Measurements from ENCODE around the gene CIBAR2.
A peak's percentile ranks its signal among the peaks of the same experiment; 100 is the strongest.
"Not testable (repeated sequence)": the region's sequence is repeated elsewhere in the genome, so short reads cannot be mapped to it uniquely, and the experiment has no call there.

The CIBAR2 gene

GRCh38 chr16:85062323-85062722 is 49.9 kb downstream of the CIBAR2 start:
- Mint-ChIP-seq H3K27me3 (no peaks in the 10 kb centered on the region), H3K27ac (no peak overlapping the region), H3K4me1 (ENCODE audit: low read depth) (peaks cover 19% of the 10 kb centered on the region), H3K9me3 (no peaks in the 10 kb centered on the region), H3K36me3 (ENCODE audit: low read depth) (no peaks in the 10 kb centered on the region), H3K4me3 (no peak overlapping the region)

DNA sequence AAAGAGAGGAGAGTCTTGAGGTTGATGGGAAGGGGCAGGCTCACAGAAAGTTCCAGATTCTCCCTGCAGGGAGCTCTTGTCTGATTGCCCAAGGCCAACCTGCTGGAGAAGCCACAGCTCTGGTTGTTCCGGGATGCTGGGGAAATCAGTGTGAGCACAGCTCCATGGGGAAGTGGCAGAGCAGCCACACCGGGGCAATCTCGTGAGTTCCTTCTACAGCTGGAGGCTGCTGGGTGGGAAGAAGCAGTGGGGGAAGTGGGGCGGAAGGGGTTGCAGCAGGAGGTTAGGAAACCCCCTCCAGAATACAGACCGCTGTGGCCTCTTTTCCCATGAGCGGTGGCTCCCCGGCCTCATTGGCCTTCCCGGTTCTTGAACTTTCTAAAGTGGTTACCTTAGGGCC is 50.7 kb downstream of the CIBAR2 start:
- no peaks in the 10 kb centered on the region for H3K36me3 Mint-ChIP-seq (ENCODE audit: low read depth)
- no peaks in the 10 kb centered on the region for H3K27me3 Mint-ChIP-seq
- no peaks in the 10 kb centered on the region for H3K9me3 Mint-ChIP-seq
- peaks cover 26% of the 10 kb centered on the region for H3K4me1 Mint-ChIP-seq (ENCODE audit: low read depth)
- H3K27ac Mint-ChIP-seq = no peak overlapping the region
- H3K4me3 Mint-ChIP-seq = no peak overlapping the region

GRCh38 chr16:85058909-85059308 is 53.4 kb downstream of the CIBAR2 start:
- no peak overlapping the region for H3K4me3 Mint-ChIP-seq
- H3K27me3 Mint-ChIP-seq = no peaks in the 10 kb centered on the region
- no peaks in the 10 kb centered on the region for H3K9me3 Mint-ChIP-seq
- H3K4me1 Mint-ChIP-seq (ENCODE audit: low read depth) = peaks cover 51% of the 10 kb centered on the region
- H3K36me3 Mint-ChIP-seq (ENCODE audit: low read depth) = no peaks in the 10 kb centered on the region
- H3K27ac Mint-ChIP-seq = no peak overlapping the region

DNA sequence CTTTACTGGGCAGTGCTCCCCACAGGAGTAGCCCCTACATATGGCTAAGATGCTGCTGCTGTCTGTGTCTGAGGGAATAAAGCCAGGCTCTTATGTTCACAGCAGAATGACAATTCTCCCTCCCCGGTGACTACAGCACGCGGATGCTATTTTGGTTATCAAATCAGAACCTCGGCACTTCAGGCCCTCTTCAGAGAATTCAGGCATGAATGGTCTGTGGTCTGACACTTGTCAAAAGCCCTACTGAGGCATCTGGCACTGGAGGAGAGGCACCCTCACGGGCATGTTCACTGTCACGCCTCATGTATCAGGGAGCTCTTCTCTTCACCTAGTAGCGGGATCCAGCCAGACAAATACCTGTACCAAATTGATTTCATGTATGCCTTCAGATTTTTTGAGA is 54.3 kb downstream of the CIBAR2 start:
- no peak overlapping the region for H3K27ac Mint-ChIP-seq
- no peaks in the 10 kb centered on the region for H3K36me3 Mint-ChIP-seq (ENCODE audit: low read depth)
- peaks cover 51% of the 10 kb centered on the region for H3K4me1 Mint-ChIP-seq (ENCODE audit: low read depth)
- H3K27me3 Mint-ChIP-seq = no peaks in the 10 kb centered on the region
- H3K4me3 Mint-ChIP-seq = no peak overlapping the region
- no peaks in the 10 kb centered on the region for H3K9me3 Mint-ChIP-seq

DNA sequence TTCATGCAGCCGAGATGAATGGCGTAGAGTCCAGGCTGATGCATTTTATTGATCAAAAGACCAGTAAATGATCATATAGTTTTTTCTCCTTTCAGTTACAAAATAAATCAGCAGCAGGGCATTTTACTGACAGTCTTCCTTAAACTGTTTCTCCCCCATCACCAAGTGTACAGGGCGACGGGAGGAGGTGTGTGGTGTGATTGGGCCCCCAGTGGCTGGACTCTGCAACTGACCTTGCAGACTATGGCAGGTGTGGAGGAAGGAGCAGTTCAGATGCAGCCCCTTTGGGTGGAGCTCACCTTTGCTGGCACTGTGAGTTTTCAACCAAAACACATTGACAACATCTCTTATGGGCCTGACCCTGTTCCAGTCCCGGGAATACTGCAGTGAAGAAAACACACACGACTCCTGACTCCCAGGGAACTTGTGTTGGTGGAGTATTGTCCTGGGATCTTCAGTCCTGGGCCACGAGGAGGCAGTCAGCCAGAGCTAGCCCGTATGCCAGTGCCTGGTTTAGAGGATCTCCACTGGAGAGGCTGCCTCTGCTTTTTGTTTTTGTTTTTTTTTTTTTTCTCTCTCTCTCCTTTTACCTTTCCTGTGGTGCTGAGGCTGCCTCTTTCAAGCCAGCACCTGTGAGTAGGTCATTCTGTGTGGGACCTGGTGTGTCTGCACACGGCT is 54.9 kb downstream of the CIBAR2 start:
- Mint-ChIP-seq H3K4me1 (ENCODE audit: low read depth) (peaks cover 51% of the 10 kb centered on the region), H3K27ac (no peak overlapping the region), H3K9me3 (no peaks in the 10 kb centered on the region), H3K36me3 (ENCODE audit: low read depth) (no peaks in the 10 kb centered on the region), H3K27me3 (no peaks in the 10 kb centered on the region), H3K4me3 (no peak overlapping the region)

DNA sequence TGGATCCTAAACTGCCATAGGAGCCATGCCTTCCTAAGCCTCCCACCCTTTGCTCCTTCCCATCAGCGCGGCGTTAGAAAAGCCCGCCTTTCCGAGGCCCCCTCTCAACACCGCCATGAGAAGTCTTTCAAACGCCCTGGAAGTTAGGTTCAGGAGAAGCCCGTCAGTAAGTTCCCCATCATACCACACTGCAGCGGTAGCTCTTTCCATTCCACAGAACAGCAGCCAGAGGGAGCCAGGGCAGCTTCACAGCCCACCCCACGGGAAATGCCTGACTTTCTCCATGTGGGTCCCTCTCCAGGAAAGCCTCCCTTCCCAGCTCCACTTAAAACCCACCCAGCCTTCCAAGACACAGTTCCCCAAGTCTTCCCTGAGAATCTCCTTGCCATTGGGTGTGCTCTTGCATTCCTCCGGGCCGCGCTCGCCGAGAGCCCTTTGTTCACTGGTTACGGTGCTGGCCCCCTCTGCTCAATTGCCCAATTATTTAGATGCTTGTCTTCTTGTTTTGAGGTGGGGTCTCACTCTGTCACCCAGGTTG is 56.0 kb downstream of the CIBAR2 start:
- Mint-ChIP-seq H3K27ac (peak overlapping the region; percentile 96), H3K9me3 (no peaks in the 10 kb centered on the region), H3K4me3 (peak overlapping the region; percentile 74), H3K27me3 (no peaks in the 10 kb centered on the region), H3K36me3 (ENCODE audit: low read depth) (no peaks in the 10 kb centered on the region), H3K4me1 (ENCODE audit: low read depth) (peaks cover 45% of the 10 kb centered on the region)

DNA sequence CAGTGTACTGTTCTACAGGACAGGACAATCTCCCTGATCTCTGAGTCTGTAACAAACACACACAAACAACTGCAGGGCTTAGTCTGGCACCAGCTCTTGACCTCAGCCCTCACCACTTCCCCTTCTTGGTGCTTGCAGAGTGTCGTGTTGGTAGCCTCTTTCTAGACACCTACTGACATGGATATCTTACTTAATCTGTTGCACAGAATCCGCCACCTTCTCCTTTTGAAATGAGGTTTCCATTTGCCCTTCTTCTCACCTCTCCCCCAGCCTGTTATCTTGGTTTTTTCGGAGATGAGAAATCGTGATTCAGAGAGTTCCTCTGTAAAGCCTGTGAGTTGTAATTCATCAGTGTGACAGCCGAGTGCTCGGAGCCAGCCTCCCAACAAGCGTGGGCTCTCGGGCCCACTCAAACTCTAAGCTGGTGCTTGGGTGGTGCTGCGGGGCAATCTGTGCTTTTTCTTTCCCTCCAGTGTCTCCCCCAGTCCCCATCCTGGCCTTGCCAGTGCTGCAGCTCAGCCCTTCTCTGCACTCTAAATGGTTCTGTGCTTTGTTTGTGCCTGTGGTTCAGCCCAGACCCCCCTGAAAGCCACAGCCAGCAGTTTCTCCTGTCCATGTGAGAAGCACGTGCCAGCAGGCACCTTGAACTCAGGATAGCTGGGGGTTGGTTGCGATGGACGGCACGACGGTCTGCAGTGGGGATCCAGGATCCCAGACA is 56.6 kb downstream of the CIBAR2 start:
- Mint-ChIP-seq H3K4me3 (peak overlapping the region; percentile 74), H3K36me3 (ENCODE audit: low read depth) (no peaks in the 10 kb centered on the region), H3K27me3 (no peaks in the 10 kb centered on the region), H3K27ac (peak overlapping the region; percentile 96), H3K4me1 (ENCODE audit: low read depth) (peaks cover 46% of the 10 kb centered on the region), H3K9me3 (no peaks in the 10 kb centered on the region)

GRCh38 chr16:85054948-85055492 is 57.3 kb downstream of the CIBAR2 start:
- Mint-ChIP-seq H3K36me3 (ENCODE audit: low read depth) (no peaks in the 10 kb centered on the region), H3K27ac (peak overlapping the region; percentile 96), H3K27me3 (no peaks in the 10 kb centered on the region), H3K9me3 (no peaks in the 10 kb centered on the region), H3K4me3 (peak overlapping the region; percentile 74), H3K4me1 (ENCODE audit: low read depth) (peaks cover 49% of the 10 kb centered on the region)

DNA sequence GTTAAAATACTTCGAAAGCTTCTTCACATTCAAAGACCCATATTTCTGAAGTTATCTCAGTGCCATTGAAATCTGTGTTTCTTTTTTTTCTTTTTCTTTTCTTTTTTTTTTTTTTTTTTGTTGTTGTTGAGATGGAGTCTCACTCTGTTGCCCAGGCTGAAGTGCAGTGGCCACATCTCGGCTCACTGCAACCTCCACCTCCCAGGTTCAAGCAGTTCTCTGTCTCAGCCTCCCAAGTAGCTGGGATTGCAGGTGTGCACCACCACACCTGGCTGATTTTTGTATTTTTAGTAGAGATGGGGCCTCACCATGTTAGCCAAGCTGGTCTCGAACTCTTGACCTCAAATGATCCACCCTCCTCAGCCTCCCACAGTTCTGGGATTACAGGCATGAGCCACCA is 58.0 kb downstream of the CIBAR2 start:
- H3K27me3 Mint-ChIP-seq; H3K27ac Mint-ChIP-seq; H3K36me3 Mint-ChIP-seq (ENCODE audit: low read depth); H3K4me3 Mint-ChIP-seq; H3K9me3 Mint-ChIP-seq: not testable (repeated sequence)
- peaks cover 49% of the 10 kb centered on the region for H3K4me1 Mint-ChIP-seq (ENCODE audit: low read depth)

GRCh38 chr16:85052536-85052935 is 59.7 kb downstream of the CIBAR2 start:
- Mint-ChIP-seq H3K27ac (no peak overlapping the region), H3K4me3 (no peak overlapping the region), H3K9me3 (no peaks in the 10 kb centered on the region), H3K27me3 (no peaks in the 10 kb centered on the region), H3K4me1 (ENCODE audit: low read depth) (peaks cover 49% of the 10 kb centered on the region), H3K36me3 (ENCODE audit: low read depth) (no peaks in the 10 kb centered on the region)

- Mint-ChIP-seq H3K27me3 (no peaks in the 10 kb centered on the region), H3K4me1 (ENCODE audit: low read depth) (peaks cover 48% of the 10 kb centered on the region), H3K27ac (no peak overlapping the region), H3K4me3 (no peak overlapping the region), H3K36me3 (ENCODE audit: low read depth) (no peaks in the 10 kb centered on the region), H3K9me3 (no peaks in the 10 kb centered on the region)
Measured at GRCh38 chr16:85051683-85052082, 60.6 kb downstream of the CIBAR2 start.

DNA sequence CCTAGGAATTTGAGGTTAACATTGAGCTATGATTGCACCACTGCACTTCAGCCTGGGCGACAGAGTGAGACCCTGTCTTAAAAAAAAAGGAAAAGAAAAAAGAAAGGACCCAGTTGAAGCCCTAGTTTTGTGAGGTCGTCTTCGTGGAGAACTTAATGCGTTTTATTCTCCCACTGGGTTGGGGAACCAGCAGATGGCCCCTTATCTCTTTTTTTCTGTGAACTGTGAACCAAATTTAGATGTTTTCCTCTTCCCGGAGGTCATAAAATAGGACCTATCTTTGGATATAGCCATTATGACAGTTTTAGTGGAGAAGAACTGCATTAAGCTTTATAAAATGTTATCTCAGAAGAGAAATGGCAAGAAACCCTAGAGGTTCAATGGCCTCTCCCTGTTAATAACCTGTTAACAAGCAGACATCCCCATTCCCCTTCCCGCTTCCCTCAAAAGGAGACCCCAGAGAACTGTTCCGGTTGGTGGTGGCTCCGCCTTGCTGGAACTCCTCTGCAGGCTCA is 61.1 kb downstream of the CIBAR2 start:
- H3K27me3 Mint-ChIP-seq = no peaks in the 10 kb centered on the region
- H3K36me3 Mint-ChIP-seq (ENCODE audit: low read depth) = no peaks in the 10 kb centered on the region
- peaks cover 44% of the 10 kb centered on the region for H3K4me1 Mint-ChIP-seq (ENCODE audit: low read depth)
- no peak overlapping the region for H3K27ac Mint-ChIP-seq
- H3K9me3 Mint-ChIP-seq = no peaks in the 10 kb centered on the region
- H3K4me3 Mint-ChIP-seq = no peak overlapping the region

DNA sequence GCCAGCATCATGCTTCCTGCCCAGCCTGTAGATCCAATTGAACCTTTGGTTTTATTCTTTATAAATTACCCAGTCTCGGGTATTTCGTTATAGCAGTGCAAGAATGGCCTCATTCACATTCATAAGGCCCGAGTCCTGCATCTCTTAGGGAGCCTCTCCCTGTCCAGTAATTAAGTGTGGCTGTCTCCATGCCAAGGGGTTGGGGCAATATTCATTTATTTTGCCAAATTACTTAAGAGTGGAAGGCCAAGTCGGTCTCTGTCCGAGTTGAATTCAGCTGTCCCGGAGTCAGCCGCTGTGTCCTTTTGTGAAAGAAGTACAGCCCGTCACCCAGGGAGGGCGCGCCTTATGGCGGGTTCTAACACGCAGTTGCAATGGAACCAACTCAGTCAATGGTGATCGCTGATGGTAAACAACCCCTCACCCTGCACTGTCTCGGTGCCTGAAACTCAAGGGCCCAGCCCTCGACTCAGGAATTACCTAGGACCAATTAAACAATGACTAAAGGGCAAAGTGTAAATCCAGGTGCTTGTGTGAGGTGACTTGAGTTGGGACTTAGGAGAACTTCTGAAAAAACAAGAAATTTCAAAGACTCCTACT is 62.5 kb downstream of the CIBAR2 start:
- Mint-ChIP-seq H3K36me3 (ENCODE audit: low read depth) (no peaks in the 10 kb centered on the region), H3K4me1 (ENCODE audit: low read depth) (peaks cover 31% of the 10 kb centered on the region), H3K9me3 (no peaks in the 10 kb centered on the region), H3K27me3 (no peaks in the 10 kb centered on the region), H3K27ac (no peak overlapping the region), H3K4me3 (no peak overlapping the region)

DNA sequence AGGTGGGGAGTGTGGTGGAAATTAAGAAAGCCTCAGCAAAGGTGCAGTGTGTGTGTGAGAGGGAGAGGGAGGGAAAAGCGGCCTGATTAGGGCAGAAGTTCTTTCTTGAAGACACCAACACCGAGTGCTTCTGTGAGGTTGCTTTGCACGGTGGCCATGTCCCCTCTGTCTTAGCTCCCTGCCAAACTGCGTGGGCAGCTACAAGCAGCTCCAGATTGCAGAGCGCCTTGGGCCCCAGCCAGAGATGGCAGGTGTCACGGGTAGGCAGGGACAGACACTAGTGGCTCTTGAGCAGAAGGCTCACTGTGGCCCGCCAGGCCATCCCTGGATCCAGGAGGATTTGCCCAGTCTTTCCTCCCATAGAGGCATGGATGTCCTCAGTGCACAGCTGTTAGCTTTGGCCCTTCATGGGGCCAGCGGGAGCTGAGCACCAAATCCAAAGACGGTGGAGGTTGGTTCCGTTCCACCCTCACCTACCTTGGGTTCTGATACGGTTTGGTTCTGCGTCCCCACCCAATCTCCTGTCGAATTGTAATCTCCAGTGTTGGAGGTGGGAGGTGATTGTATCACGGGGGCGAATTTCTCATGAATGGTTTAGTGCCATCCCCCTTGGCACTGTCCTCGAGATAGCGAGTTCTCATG is 63.2 kb downstream of the CIBAR2 start:
- Mint-ChIP-seq H3K4me3 (no peak overlapping the region), H3K4me1 (ENCODE audit: low read depth) (peaks cover 24% of the 10 kb centered on the region)

More for the DNA sequence above, 63.2 kb downstream of the CIBAR2 start:
- H3K36me3 Mint-ChIP-seq (ENCODE audit: low read depth) = no peaks in the 10 kb centered on the region
- no peak overlapping the region for H3K27ac Mint-ChIP-seq
- no peaks in the 10 kb centered on the region for H3K9me3 Mint-ChIP-seq
- no peaks in the 10 kb centered on the region for H3K27me3 Mint-ChIP-seq

Measured in stimulated activated naive CD8-positive, alpha-beta T cell treated with anti-CD3 and anti-CD28 coated beads, Interleukin-15, Interleukin-2, amounts not matched to agents 100 ng/mL and 50 ng/mL, for 24 hours (primary cell).